Measurements from ENCODE around the gene THNSL1.

The THNSL1 gene

DNA sequence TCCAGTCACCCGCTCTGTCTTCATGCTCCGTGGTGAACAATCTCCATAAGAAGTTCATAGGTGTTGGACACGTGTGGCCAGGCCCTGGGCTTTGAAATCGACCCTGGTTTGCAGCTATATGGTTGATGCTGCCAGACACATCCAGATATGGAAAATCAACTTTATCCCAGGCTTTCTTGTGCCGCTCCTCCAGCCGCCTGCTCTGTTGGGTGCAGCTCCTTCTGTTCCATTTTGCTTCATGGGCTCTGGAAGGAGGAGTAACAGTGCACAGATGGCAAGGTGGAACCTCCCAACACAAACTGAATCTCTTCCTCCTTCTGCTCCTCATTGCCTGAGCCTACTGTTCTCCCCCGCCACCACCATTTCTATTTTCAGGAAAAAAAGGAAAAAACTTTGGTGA, 44.7 kb downstream of the THNSL1 start:
- no peak for DNase-seq (ENCODE audit: low read depth)

DNA sequence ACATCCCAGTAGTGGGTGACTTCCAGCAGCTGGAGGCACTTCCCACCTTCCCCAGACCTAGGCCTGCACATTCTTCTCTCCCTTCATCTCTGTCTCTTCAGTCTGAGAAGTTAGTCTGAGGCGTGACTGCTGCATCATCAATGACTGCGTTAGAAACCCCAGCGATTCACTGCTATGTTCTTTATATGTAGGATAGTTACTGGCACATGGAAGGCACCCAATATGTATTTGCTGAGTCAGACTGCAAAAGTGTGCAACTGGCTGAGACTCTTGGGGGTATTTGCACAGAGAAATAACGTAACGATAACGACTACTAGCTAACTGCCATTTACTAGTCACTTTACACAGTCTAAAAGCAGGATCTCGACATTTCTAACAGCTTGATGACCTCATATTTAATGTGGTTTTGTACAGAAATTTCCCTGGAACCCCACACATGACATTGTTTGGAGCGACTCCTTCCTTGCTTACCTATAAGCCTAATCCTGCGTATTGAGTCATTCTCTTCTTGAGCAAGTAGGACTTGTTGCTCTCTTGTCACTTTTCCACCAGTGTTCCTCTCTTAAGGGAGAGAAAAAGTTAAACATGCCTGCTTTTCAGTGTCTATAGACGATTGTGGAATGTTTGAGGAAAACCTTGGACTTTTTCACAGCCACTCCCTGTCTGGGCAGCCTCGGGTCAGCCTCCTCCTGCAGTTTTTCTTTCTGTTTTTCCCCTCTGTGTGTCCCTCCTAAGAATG, 45.5 kb downstream of the THNSL1 start:
- DNase-seq (ENCODE audit: low read depth), result no peak

GRCh38 chr10:25063157-25063556, 46.7 kb downstream of the THNSL1 start:
- no peak for DNase-seq (ENCODE audit: low read depth)

DNA sequence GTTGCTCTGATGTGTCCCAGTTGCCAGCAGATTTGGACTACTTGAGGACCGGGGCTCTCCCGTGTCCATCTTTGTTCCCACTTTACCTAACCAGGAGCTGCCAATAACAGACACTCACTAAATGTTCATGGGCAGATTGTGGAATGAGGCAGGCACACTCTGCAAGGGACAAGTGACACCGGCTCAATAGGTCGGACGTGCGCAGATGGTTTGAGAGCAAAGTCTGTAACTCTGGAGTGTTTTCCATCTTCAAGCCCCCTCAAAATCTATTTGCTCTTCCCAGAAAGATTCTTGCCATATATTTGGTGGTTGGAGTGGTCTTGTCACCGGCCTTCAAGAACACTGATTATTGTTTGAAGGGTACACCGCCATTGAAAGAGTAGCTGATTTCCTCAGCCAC, 47.2 kb downstream of the THNSL1 start:
- no peak for DNase-seq (ENCODE audit: low read depth)

- DNase-seq (ENCODE audit: low read depth), result no peak
These were observed 48.0 kb downstream of the THNSL1 start for GRCh38 chr10:25064401-25064800.

DNA sequence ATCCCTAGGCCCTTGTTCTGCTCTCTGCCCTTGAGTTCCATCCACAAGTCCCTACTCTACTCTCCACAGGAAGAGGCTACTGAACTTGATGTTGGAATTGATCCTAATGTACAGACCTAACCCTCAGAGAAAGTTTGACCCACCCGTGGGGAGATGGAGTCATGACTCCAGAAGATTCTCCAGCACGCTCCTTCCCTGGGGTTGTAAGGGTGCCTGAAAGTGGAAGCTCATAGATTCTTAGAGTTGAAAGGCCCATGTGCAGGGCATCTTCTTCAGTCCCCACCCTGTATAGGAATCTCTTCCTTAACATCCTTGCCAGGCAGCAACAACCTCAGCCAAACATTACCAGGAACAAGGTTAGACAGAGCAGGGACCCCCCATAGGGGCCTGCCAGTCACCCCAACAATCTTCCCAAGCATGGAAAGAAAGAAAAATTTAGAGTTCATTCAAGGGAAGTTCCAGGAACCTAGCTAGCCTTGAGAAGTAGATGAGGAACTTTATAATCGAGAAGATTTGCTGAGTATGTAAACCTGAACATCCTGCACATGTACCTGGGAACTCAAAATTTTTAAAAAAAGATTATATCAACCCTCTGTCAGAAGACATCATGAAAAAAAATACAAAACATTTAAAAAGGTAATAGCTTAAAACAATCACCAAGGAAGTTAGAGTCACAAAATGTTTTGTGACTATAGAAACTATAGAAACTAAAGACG, 49.5 kb downstream of the THNSL1 start:
- no peak for DNase-seq (ENCODE audit: low read depth)

GRCh38 chr10:25068152-25069058, 52.0 kb downstream of the THNSL1 start:
- no peak for DNase-seq (ENCODE audit: low read depth)

GRCh38 chr10:25071227-25071626, 54.8 kb downstream of the THNSL1 start:
- DNase-seq (ENCODE audit: low read depth), result no peak

- DNase-seq (ENCODE audit: low read depth), result no peak
These were observed 56.4 kb downstream of the THNSL1 start for GRCh38 chr10:25072786-25073185.

DNA sequence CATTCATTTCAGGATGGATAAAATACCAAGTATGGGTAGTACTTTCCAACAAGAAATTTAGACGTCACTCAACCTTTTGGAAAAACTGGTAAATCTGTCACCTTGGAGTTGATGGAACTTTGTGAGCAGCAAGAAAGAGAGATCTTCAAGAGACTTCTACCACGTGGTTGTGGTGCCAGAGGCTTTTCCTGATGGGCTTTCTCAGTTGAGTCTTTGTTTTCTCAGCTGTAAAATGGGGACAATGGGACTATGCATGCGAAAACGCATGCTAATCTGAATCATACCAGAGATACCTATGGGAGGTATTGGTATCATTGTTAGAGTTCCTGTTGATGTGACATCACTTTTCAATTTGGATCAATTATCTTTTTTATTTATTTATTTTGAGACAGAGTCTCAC, 59.4 kb downstream of the THNSL1 start:
- DNase-seq (ENCODE audit: low read depth), result no peak

All from stromal cell of bone marrow (primary cell).